ENCODE measurements around the gene CNTFR.

CNTFR gene

DNA sequence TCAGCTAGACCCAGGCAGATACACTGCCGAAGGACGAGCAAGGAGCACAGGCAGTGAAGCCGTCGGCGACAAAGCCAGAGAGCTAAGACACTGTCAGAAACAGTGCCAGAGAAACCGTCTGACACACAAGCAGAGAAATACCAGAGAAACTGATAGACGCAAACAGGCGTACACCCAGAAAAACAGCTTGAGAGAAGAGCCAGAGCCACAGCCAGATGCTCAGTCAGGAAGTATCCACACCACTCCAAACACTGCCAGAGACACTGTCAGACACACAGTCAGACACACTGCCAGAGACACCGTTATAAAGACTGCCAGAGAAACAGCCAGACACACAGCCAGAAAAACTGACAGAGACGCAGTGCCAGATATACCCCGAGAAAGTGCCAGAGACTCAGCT, 19.1 kb downstream of the CNTFR start:
- POLR2A ChIA-PET, result no interaction called here
- no peak for DNase-seq (ENCODE audit: extremely low spot score)
- CTCF ChIA-PET, result interaction anchor here (1.3 to 2.2 kb wide), 4 partner anchors 8 to 33 kb away, joined by 5 to 9 read pairs (median 8); no protein-coding TSS in a partner anchor
- TF ChIP-seq, protein P1, sequence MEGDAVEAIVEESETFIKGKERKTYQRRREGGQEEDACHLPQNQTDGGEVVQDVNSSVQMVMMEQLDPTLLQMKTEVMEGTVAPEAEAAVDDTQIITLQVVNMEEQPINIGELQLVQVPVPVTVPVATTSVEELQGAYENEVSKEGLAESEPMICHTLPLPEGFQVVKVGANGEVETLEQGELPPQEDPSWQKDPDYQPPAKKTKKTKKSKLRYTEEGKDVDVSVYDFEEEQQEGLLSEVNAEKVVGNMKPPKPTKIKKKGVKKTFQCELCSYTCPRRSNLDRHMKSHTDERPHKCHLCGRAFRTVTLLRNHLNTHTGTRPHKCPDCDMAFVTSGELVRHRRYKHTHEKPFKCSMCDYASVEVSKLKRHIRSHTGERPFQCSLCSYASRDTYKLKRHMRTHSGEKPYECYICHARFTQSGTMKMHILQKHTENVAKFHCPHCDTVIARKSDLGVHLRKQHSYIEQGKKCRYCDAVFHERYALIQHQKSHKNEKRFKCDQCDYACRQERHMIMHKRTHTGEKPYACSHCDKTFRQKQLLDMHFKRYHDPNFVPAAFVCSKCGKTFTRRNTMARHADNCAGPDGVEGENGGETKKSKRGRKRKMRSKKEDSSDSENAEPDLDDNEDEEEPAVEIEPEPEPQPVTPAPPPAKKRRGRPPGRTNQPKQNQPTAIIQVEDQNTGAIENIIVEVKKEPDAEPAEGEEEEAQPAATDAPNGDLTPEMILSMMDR (IDR thresholded peaks at IDR 0.05; ENCODE audit: control extremely low read depth, extremely low read depth, low read depth, missing control alignments), result no peak

DNA sequence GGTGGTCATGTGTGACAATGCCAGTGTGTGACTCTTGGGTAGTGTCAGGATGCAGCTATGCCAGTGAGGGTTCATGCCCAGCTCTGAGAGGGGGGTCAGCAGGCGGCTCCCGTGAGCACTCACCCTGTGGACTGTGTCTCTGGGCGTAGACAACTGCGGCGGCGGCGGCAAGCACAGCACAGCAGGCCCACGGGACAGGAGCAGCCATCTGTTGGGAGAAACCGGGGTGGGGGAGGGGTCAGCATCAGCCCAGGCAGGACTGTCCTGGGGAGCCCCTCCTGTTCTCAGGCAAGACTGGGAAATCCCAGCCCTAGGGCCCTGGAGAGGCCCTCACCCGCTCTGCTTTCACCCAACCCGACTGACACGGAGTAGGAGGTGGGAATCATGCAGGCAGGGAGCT, 20.8 kb downstream of the CNTFR start:
- ChIA-PET CTCF (interaction anchor here (0.9 kb wide), 1 partner anchor 23 kb away, joined by 5 read pairs; no protein-coding TSS in a partner anchor), POLR2A (no interaction called here)
- no peak for DNase-seq (ENCODE audit: extremely low spot score)
- TF ChIP-seq, protein P1 (IDR thresholded peaks at IDR 0.05; ENCODE audit: control extremely low read depth, extremely low read depth, low read depth, missing control alignments), result no peak

DNA sequence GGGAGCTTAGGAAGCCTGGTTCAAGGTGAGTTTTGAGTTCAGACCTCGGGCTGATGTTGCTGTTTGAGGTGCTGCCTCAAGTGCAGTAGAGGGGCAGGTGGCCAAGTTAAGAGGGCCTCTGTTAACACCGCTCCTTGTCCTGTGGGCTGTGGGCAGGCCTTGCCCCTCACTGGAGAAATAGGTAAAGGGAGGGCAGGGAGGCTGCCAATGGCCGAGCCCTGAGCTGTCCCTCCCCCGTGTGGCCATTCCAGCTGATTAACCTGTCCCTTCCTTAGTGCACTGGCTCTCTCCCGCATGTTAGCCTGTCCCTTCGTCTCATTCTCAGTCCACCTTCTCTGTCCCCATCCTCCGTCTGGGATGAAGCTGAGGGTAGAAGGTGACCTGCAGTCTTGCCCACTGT, 21.4 kb downstream of the CNTFR start:
- POLR2A ChIA-PET, result no interaction called here

DNA sequence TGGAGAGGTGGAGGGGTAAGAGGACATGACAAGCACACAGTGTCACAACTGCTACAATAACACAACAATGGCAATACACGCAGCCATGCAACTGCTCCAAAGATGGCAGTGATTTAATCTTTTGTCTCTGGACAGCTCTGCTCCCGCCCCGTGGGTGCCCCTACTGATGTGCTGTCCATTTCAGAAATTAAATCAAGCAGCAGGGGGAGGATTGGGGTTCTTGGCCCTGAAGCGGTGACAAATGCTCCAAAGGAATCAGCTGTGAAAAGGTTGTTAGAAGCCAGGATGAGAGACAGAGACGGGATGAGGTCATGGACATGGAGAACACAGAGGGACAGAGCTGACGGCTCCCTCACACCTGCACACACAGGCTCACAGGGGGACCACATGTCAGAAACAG, 22.6 kb downstream of the CNTFR start:
- ChIA-PET POLR2A (no interaction called here), CTCF (interaction anchor here (1.7 kb wide), 1 partner anchor 19 kb away, joined by 4 read pairs; no protein-coding TSS in a partner anchor)
- TF ChIP-seq, protein P1 (IDR thresholded peaks at IDR 0.05; ENCODE audit: control extremely low read depth, extremely low read depth, low read depth, missing control alignments), result no peak
- DNase-seq (ENCODE audit: extremely low spot score), result no peak

More for the DNA sequence above, 21.4 kb downstream of the CNTFR start:
- TF ChIP-seq, protein P1 (IDR thresholded peaks at IDR 0.05; ENCODE audit: control extremely low read depth, extremely low read depth, low read depth, missing control alignments), result no peak
- DNase-seq (ENCODE audit: extremely low spot score), result no peak
- CTCF ChIA-PET, result no interaction called here

DNA sequence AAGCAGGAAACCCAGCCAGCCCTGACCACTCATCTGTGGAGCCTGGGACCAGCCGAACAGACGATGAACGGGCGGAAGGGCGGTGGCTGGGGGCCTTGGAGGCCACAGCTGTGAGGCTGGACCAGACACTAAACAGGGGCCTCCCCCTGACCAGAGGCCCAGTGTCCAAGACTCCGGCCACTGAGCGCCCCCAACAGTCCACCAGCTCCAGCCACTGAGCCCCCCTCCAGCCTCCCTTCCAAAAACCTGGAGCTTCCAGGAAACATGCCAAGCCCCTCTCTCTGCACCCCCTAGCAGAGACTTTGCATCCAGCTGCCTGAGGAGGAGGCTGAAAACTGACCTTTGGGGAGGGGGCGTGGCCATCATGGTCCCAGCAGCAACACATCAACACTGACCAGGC, 23.2 kb downstream of the CNTFR start:
- TF ChIP-seq, protein P1 (IDR thresholded peaks at IDR 0.05; ENCODE audit: control extremely low read depth, extremely low read depth, low read depth, missing control alignments), result no peak
- ChIA-PET POLR2A (no interaction called here), CTCF (interaction anchor here (1.7 kb wide), 1 partner anchor 18 kb away, joined by 4 read pairs; no protein-coding TSS in a partner anchor)
- no peak for DNase-seq (ENCODE audit: extremely low spot score)

DNA sequence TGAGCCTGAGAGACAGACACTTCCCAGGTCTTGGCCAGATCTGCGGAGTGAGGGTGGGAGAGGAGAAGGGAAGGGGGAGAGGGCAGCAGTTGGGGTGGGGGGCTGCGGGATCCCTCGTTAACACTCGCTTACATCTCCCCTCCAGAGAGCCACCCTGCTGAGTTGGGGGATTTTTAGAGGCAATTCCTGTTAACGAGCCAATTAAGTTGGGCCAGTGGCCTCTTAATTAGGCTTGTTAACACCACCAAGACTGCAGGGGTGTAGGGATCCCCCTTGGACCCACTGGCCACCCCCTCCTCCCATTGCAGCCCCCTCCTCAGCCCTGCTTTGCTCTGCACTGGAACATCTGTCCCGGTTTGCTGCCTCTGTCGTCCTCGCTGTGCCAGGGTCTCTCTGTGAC, 23.7 kb downstream of the CNTFR start:
- POLR2A ChIA-PET, result no interaction called here
- CTCF ChIA-PET, result interaction anchor here (1.7 kb wide), 1 partner anchor 18 kb away, joined by 4 read pairs; no protein-coding TSS in a partner anchor
- DNase-seq (ENCODE audit: extremely low spot score), result no peak
- TF ChIP-seq, protein P1 (IDR thresholded peaks at IDR 0.05; ENCODE audit: control extremely low read depth, extremely low read depth, low read depth, missing control alignments), result no peak
